ENCODE measurements around the gene GRID2.

Gene GRID2

DNA sequence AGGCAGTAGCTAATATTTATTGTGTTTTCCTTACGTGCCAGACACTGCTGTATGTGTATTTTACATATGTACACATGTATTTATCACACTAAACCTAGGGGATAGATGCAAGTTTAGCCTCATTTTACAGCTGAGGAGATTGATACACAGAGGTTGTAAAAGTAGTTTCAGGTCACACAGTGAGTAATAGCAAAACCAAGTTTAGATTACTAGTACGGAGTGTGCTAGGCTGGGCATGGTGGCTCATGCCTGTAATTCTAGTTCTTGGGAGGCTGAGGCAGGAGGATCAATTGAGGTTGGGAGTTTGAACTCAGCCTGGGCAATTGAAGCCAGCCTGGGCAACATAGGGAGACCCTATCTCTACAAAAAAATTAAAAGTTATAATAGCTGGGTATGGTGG lies 823.7 kb downstream of the GRID2 start:
- no peak for DNase-seq

DNA sequence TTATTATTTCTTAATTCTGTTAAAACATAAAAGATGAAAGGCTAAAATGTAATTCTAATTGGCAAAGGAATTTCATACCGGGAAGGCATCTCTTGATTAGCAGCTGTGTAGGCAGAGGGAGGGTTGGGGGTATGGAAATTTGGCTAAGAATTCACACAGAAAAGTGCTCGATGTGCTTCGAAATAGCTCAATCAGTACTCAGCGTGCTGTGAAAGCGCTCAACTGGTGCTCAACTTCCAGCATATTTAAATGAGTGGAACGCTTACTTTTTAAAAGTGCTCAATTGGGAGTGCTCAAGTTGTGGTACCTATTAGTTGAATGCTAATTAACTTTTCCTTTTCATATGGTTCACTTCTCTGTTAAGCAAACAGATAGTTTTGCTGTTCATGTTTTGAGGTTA lies 828.9 kb downstream of the GRID2 start:
- no peak for DNase-seq

DNA sequence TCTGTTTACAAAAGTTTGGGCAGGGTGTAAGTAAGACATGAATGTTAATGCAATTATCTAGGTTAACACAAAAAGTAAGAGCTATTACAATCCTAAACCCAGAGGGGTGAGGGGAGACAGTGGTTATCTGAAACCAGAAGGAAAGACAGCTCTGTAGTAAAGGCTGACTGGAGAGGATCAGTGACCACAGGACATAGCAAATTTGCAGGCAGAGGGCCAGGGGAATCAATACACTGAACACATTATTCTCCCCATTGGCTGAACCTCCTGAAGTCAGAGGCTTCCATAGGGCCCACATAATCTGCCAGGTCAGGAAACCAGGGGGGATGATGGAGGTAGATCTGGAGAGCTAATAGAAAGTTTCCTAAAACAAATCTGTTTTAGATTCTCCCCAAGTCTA lies 835.4 kb downstream of the GRID2 start:
- no peak for DNase-seq

DNA sequence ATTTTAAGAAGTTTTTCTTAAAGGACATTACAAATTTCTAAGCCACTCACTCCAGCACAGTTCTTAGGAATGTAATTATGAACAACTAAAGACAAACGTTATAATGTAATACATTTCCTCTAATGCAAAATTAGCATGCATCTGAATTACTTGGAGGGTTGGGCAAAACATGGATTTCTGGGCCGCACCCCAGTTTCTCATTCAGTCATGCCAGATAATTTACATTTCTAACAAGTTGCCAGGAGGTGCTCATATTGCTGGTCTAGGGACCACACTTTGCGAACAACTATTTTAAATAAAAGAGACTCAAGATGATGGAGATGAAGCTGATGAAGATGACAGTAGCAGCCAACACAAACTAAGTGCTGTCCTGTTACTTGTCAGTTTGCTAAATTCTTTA lies 840.1 kb downstream of the GRID2 start:
- DNase-seq, result no peak

DNA sequence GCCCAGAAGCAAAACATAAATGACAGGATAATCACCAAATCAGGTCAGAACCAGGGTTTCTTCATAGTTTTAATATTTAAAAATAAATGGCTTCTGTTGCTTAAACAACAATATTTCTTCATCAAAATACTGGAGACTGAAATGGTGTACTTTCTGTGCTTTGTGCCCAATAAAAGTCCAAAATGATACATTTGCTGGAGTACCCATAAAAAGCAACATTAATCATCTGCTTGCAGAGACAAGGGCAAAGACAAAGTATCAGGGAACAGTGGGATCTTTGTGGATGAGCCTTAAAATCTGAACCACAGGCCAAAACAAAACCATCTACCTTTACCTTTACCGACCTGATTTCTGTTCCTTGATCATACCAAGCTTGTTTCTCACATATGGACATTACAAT lies 840.9 kb downstream of the GRID2 start:
- no peak for DNase-seq

DNA sequence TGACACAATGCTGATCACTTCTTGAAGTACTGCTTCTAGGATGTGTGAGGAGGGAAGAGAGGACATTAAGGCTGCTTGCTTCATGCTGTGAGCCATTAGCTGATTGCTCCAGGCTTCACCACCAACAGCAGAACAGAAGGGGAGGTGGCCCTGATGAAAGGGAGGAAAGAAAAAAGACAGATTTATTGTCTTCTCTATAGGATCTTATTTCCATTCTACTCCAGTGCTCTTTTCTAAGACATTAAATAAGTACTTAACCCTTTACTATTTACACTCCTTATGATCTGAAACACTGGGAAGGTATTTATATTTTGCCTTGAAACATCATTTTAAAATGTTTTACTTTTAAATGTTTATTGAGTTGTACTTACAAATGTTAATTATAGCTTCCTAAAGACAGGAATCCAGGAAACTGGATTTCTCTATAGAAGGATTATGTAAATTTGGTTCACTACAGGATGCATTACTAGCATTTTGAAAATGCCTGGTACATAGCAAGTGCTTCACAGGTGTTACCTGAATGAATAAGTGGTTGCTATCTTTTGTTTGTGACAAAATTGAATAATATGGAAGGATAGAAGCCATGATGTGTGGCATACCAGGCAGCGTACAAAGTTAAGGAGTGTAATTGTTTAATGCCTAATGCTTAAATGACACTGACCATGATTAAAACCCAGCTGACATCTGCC lies 843.9 kb downstream of the GRID2 start:
- no peak for DNase-seq

DNA sequence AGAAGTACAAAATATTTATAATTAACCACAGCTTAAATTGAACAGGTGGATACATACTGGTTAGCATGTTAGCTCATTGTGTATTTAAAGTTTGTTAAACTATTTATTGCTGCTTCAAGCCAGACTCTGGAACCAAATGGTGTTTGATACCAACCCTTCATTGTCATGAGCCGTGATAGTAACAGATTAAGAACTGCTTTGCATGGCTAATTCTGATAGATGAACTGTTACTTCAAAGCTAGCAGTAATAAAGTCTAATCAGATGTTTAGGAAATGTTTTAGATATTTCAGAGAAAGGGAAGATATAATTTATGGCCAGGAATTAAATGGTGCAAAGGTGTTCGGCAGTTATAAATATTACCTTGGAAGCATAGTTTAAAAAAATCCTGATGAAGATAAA lies 848.7 kb downstream of the GRID2 start:
- no peak for DNase-seq

DNA sequence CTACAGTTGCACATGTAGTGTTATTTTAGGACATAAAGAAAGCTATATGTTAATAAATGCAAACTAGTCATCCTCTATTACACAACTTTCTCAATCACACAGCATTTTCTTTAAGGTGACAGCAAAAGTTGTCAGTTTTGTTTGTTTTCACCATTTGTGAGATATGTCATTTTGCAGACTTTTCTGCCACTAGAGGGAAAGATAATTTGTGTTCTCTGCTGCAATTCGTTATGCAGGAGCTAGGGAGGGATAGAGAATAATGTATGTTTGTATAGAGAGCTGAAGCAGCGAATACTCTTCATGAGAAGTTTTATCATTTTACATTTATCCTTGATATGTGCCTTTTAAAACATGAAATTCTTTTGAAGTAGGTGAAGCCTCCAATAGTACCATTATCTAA lies 854.2 kb downstream of the GRID2 start:
- no peak for DNase-seq

DNA sequence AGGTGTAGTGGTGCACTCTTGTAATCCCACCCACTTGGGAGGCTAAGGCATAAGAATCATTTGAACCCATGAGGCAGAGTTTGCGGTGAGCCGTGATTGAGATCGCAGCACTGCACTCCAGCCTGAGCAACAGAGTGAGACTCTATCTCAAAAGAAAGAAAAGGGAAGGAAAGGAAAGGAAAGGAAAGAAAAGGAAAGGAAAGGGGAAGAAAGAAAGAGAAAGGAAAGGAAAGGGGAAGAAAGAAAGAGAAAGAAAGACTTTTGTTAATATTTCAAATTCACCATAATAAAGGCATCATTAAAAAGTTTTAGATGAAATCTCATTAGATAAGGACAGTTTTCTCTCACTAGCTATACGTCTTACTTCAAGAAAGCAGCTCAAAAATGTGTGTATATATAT lies 864.3 kb downstream of the GRID2 start:
- no peak for DNase-seq

DNA sequence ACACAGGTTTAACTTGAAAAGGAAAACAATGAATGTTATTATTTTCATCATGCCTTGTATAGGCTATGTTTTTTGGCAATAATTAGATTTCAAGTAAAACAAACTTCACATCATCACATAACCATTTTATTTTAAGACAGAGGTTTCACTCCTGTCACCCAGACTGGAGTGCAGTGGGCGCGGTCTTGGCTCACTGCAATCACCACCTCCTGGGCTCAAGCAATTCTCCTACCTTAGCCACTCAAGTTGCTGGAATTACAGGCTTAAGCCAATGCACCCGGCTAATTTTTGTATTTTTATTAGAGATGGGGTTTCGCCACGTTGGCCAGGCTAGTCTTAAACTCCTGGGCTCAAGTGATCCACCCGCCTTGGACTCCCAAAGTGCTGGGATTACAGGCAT lies 866.2 kb downstream of the GRID2 start:
- DNase-seq, result no peak

DNA sequence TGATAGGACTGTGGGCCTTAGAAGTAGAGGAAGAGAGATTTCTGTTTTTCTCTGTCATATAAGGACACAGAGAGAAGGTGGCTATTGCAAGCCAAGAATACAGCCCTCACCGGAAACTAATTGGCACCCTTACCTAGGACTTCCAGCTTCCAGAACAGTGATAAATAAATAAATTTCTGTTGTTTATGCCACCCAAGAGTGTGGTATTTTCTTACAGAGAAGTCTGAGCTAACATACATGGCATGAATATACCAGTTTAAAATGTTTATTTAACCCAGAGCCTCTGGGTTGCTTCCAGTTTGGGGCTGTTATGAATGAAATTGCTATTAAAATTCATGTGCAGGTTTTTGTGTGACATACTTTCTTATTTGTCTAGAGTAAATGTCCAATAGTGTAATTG lies 870.8 kb downstream of the GRID2 start:
- no peak for DNase-seq

DNA sequence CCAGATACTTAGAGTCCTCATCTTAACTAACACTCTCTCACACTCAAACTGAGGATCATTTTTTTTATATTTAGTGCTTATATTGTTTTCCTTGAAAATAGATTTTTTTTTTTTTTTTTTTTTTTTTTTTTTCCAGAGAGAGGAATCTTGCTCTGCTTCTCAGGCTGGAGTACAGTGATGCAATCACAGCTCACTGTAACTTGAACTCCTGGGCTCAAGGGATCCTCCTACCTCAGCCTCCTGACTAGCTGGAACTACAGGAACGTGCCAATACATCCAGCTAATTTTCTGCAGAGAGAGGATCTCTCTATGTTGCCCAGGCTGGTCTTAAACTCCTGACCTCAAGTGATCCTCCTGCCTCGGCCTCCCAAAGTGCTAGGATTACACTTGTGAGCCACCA lies 874.5 kb downstream of the GRID2 start:
- DNase-seq, result no peak

DNA sequence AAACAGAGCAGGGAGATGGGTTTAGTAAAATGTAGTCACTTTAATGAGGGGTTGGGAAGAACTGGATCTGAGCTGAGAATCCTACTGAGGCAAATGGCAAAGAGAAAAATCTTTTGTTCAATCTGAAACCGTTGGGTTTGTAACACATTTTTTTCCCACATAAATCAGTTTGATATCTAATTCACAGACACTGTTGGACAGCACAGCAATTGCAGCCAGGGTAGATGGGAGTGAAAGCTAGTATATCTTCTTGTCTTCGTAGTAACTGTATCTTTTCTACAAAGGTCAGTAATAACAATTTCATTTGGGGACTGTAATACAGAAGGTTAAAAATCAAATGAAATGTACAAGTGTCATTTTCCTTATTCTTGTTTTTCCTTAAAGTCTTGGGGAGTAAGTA lies 875.3 kb downstream of the GRID2 start:
- DNase-seq, result no peak

DNA sequence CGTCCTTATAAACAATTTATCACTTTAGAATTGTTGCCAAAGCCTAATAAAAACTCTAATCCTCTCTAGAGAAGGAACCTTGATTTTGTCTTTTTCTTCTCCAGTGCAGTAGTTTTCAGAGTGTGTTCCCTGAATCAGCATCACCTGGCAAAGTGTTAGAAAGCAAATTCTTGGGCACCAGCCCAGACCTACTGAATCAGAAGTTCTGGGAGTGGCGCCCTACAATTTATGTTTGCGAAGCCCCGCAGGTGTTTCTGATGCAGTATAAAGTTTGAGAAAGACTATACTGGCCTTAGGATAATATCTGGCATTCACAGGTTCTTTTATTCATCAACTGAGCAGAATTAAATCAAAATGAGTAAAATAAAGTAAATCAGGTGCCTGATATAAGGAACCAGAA lies 879.0 kb downstream of the GRID2 start:
- no peak for DNase-seq

DNA sequence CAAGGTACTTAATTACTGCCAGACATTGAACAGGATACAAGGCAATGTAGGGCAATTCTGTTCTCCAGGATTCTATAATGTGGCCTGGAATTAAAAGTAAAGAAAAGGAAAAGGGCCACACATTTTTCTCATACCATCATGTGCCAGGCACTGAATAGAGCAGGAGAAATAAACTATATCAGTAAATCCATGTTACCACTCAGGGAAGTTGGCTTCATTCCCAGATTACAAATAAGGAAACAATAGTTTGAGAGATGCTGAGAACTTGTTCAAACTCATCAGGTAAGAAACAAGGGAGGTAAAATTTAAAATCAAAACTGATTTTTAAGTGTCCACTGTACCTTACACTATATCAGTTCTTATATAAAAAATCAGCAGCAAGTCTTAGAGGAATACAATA lies 879.8 kb downstream of the GRID2 start:
- no peak for DNase-seq

DNA sequence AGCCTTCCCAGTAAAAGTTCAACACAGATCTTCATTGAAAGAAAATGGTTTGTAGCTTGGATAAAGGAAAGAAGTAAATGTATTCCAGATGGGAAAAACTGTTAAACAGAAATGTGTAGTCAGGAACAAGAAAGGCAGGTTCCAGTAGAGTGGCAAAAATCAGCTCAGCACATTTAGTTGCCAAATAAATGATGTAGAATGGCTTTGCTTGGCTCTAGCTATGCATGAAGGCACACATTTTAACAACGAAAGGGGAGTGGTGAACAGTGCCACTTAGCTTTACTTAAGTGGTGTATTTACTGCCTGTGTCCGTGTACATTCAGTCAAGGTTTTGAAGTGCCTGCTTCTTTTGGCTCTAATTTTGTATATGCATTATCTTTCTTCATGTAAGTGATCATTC lies 880.3 kb downstream of the GRID2 start:
- DNase-seq, result peak; percentile 39

DNA sequence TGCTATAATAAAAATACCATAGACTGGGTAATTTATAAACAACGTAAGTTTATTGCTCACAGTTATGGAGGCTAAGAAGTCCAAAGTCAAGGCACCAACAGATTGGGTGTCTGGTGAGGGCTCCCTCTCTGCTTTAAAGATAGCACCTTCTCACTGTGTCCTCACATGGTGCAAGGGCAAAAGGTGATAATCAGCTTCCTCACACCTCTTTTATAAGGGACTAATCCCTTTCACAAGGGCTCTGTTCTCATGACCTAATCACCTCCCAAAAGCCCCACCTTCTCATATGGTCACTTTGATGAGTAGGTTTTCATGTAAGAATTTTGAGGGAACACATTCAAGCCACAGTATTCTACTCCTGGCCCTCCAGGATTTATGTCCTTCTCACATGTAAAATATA lies 883.1 kb downstream of the GRID2 start:
- DNase-seq, result no peak

DNA sequence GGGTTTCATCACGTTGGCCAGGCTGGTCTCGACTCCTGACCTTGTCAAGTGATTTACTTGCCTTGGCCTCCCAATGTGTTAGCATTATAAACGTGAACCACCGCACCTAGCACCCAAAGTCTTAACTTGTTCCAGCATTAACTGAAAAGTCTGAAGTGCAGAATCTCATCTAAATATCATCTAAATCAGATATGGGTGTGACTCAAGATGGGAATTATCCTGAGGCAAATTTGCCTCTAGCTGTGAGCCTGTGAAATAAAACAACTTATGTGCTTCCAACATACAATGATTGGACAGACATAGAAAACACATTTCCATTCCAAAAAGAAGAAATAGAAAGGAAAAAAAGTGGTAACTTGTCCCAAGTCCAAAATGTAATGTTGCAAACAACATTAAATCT lies 883.7 kb downstream of the GRID2 start:
- DNase-seq, result no peak

DNA sequence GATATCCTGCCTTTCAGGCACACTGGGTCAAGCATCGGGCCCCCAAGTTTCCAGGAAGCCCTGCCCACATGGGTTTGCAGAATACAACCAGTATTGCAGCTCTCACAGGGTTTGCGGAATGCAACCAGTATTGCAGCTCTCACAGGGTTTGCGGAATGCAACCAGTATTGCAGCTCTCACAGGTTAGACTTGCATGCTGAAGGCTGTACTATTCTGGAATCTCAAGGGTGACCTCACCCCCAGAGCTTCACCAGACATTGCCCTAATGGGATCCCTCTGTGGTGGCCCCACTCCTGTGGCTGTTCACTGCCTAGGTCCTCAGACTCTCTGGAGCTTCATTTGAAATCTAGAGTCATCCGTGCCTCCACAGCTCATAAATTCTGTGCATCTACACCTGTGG lies 884.1 kb downstream of the GRID2 start:
- DNase-seq, result no peak

DNA sequence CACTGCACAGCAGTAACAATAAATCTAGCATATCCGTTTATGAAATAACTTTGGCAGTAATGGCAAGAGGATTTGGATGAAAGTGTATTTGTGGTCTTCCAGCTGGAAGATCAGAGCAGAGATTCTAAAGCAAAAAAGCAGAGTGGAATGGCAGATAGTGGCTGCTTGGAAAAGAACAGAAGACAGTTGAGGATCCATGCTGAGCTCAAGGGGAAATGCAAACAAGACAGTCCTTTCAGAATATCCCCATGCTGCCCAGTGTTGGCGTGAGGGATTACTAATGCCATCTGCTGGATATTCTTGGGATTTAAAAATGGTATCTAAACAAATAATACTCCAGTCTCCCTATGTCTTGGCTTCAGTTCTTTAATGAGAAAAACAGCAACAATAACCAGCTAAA lies 895.7 kb downstream of the GRID2 start:
- DNase-seq, result peak; percentile 37

DNA sequence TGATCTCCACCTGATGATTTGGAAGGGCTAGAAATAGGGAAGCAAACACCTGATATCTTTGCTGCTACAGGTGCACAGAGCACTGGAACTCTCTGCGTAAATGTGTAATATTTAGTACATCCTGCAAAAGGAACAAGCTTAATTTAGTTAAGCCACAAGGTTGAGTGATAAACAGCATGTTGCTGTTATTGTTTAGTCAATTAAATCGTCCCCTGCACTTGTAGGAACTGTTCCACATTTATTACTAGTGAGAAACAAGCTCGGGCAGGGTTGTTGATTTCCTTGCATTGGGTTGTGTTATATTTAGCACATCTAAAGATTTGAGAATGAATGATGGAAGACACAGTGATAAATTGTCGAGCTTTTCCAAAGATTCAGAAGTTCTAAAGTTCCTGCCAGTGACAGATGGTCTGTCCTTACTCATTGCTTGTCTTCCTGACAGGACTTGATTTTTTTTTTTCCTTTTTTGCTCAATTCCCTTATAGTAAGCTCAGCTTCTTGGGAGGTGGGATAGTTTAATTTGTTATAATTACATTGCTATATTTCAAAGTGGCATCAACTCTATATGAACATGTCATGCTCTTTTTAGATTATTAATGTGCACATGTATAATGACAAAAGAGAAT lies 897.8 kb downstream of the GRID2 start:
- DNase-seq, result no peak

DNA sequence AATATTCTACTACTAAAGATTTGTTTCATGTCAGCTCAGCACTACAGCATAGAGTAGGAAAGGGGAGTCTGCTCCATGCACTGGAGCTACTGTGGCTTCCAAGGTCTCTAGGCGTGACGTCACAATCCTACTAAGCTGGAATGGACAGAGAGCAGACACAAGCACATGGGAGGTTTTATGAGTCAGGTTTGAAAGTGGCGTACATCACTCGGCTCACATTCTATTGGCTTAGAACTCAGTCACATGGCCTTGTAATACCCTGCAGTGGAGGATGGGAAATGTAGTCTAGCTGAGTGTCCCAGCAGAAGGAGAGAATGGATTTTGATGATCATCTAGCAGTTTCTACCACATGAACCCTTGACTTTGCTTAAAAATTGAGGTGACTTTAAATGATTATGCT lies 899.9 kb downstream of the GRID2 start:
- DNase-seq, result no peak

DNA sequence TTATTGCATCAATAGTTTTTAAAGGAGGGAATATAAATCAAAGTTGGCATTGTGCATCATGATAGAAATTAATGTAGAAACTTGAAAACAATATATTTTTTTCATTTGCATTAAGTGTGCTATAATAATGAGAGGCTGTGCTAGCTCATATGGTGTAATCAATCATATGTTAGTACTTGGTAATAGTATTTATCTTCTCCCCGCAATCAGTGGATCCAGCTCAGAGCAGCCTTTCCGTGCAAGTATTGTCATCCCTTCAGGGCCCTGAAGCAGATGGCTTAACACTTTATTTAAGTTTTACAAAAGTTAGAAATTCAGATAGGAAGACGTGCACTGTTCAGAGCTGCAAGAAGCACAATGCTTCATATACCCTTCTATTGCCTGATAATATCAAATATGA lies 908.5 kb downstream of the GRID2 start:
- DNase-seq, result no peak

DNA sequence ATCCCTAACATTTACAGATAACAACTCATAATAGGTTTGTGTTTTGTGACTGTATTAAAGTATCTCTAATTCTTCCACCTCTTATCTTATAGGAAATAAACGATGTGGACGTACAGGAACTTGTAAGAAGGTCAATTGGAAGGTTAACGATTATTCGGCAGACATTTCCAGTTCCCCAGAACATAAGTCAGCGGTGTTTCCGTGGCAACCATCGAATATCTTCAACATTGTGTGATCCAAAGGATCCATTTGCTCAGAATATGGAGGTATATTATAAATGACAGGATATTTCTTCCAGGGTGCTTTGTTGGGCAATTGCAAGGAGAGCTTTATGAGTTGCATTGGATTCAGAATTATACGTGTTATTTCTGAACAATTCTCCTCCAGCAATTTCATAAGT lies 912.9 kb downstream of the GRID2 start:
- DNase-seq, result no peak

DNA sequence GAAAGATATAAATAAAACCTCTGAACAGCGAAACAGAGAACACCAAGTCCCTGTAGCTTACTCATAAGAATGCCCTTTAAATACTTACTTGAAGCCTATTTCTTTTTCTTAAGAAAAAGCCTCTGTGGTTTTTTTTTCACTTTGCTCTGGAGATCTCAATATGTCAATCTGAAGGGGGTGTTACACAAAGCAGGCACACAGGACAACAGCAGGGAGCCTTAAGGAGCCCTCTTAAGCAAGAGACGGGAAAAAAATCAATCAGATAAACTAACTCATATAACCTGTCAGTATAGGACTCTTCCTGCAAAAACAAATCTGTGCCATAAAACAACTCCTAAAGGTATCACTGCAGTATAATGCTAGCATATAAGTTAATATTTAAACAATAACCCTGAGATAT lies 913.7 kb downstream of the GRID2 start:
- no peak for DNase-seq

All from right forelimb (tissue), 1 donor.